ENCODE measurements around the gene SMYD1. TPM values are rescaled to one million over a fixed set of nuclear protein-coding genes. Genes with fewer than 3 reads are reported as not detected.

Gene SMYD1
- total RNA-seq, 2 experiments from 2014 or later = not detected

DNA sequence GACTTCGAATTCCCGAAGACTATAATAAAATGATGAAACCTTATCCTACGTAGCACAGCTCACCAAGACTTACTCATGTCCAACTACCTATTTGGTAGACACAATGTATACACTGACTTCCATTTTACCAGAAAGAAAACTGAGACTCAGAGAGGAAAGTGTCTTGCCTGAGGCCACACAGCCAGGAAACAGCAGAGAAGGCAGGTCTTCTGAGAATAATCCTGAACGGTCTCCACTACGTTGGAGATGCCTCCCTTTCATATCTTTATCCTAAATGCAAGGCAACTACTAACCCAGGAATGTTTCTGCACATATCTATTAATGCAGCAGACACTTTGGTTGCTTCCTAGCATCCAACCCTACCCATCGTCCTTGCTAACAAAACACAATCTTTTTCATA is 72.2 kb downstream of the SMYD1 start:
- H3K27me3 Mint-ChIP-seq = peaks cover 32% of the 10 kb centered on the region
- Histone ChIP-seq H3K27ac (ENCODE audit: low read depth in 1 of 2, low read length in 2 of 2) (no peak overlapping the region), H3K4me1 (ENCODE audit: insufficient read depth, low read length) (no peaks in the 10 kb centered on the region), H3K27me3 (ENCODE audit: control insufficient read depth in 1 of 2, insufficient read depth in 2 of 2, low read length in 2 of 2) (peaks cover 9 to 12% of the 10 kb centered on the region in 2 experiments), H3K4me3 (ENCODE audit: low read length) (no peak overlapping the region), H3K9me3 (ENCODE audit: control insufficient read depth in 1 of 2, insufficient read depth in 1 of 2, low read length in 2 of 2) (peaks cover 0 to 7% of the 10 kb centered on the region in 2 experiments), H3K36me3 (ENCODE audit: insufficient read depth, low read length) (no peaks in the 10 kb centered on the region)
- H3K4me1 Mint-ChIP-seq (ENCODE audit: low read depth) = no peaks in the 10 kb centered on the region
- TF ChIP-seq, protein P1, sequence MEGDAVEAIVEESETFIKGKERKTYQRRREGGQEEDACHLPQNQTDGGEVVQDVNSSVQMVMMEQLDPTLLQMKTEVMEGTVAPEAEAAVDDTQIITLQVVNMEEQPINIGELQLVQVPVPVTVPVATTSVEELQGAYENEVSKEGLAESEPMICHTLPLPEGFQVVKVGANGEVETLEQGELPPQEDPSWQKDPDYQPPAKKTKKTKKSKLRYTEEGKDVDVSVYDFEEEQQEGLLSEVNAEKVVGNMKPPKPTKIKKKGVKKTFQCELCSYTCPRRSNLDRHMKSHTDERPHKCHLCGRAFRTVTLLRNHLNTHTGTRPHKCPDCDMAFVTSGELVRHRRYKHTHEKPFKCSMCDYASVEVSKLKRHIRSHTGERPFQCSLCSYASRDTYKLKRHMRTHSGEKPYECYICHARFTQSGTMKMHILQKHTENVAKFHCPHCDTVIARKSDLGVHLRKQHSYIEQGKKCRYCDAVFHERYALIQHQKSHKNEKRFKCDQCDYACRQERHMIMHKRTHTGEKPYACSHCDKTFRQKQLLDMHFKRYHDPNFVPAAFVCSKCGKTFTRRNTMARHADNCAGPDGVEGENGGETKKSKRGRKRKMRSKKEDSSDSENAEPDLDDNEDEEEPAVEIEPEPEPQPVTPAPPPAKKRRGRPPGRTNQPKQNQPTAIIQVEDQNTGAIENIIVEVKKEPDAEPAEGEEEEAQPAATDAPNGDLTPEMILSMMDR (IDR thresholded peaks at IDR 0.05) = no peak
- CTCF ChIA-PET = no interaction called here
- H3K36me3 Mint-ChIP-seq (ENCODE audit: low read depth) = no peaks in the 10 kb centered on the region
- intact Hi-C loops (cut with DNase I, micrococcal nuclease) = no loop called here
- POLR2A ChIA-PET = no interaction called here
- DNase-seq = no peak
- no peak overlapping the region for H3K27ac Mint-ChIP-seq
- H3K9me3 Mint-ChIP-seq = no peaks in the 10 kb centered on the region
- H3K4me3 Mint-ChIP-seq = no peak overlapping the region
- no peak for ATAC-seq (ENCODE audit: poor library complexity)

DNA sequence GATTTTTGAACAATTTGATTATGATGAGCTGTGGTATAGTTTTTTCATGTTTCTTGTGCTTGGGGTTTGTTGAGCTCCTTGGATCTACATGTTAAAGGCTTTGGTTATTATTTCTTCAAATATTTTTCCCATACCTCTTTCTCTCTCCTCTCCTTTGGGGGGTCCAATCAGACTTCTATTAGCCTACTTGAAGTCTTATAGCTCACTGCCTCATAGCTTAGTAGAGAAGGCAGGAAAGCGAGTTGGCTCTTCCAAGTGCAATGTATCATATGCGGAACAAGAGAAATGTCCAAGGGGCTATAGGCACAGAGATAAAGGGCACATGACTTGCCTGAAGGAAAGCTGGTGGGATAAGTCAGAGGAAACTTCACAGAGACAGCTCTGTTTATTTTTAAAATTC is 74.3 kb downstream of the SMYD1 start:
- no peaks in the 10 kb centered on the region for H3K9me3 Mint-ChIP-seq
- no peak overlapping the region for H3K4me3 ChIP-seq (ENCODE audit: low read length)
- peaks cover 40% of the 10 kb centered on the region for H3K27me3 Mint-ChIP-seq
- no peaks in the 10 kb centered on the region for H3K4me1 Mint-ChIP-seq (ENCODE audit: low read depth)
- ATAC-seq (ENCODE audit: poor library complexity) = no peak
- no peak overlapping the region for H3K4me3 Mint-ChIP-seq
- no peak overlapping the region for H3K27ac ChIP-seq (ENCODE audit: low read depth in 1 of 2, low read length in 2 of 2)
- DNase-seq = no peak
- POLR2A ChIA-PET = no interaction called here
- CTCF ChIA-PET = interaction anchor here (0.9 kb wide), 1 partner anchor 18 kb away, joined by 3 read pairs; no protein-coding TSS in a partner anchor
- peaks cover 5% of the 10 kb centered on the region in 2 experiments for H3K27me3 ChIP-seq (ENCODE audit: control insufficient read depth in 1 of 2, insufficient read depth in 2 of 2, low read length in 2 of 2)
- intact Hi-C loops (cut with DNase I, micrococcal nuclease) = no loop called here
- H3K36me3 ChIP-seq (ENCODE audit: insufficient read depth, low read length) = no peaks in the 10 kb centered on the region
- H3K36me3 Mint-ChIP-seq (ENCODE audit: low read depth) = no peaks in the 10 kb centered on the region
- TF ChIP-seq, protein P1 (IDR thresholded peaks at IDR 0.05) = no peak
- peaks cover 0 to 7% of the 10 kb centered on the region in 2 experiments for H3K9me3 ChIP-seq (ENCODE audit: control insufficient read depth in 1 of 2, insufficient read depth in 1 of 2, low read length in 2 of 2)
- no peak overlapping the region for H3K27ac Mint-ChIP-seq
- H3K4me1 ChIP-seq (ENCODE audit: insufficient read depth, low read length) = no peaks in the 10 kb centered on the region

DNA sequence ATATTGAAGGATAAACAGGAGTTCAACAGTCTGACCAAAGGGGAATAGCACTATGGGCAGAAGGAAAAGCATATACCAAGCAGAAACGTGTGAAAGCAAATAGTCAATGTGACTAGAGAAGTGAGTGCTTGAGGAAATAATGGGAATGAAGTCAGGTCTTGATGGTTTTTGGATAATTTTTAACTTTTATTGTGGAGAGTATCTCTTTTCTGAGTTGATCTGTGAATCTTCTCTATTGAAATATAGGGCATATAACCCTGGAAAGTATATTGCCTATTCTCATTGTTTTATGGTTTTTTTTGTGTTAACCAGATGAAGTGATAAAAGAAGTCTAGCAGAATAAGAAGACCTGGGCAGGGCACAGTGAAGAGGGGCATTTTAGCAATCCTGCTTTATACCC is 76.6 kb downstream of the SMYD1 start:
- ChIA-PET CTCF (no interaction called here), POLR2A (no interaction called here)
- intact Hi-C loops (cut with DNase I, micrococcal nuclease) = no loop called here
- ATAC-seq (ENCODE audit: poor library complexity) = no peak
- no peaks in the 10 kb centered on the region for H3K4me1 ChIP-seq (ENCODE audit: insufficient read depth, low read length)
- Mint-ChIP-seq H3K27ac (no peak overlapping the region), H3K27me3 (peaks cover 44% of the 10 kb centered on the region), H3K4me3 (no peak overlapping the region), H3K4me1 (ENCODE audit: low read depth) (no peaks in the 10 kb centered on the region), H3K36me3 (ENCODE audit: low read depth) (no peaks in the 10 kb centered on the region), H3K9me3 (peaks cover 9% of the 10 kb centered on the region)
- H3K36me3 ChIP-seq (ENCODE audit: insufficient read depth, low read length) = no peaks in the 10 kb centered on the region
- H3K9me3 ChIP-seq (ENCODE audit: control insufficient read depth in 1 of 2, insufficient read depth in 1 of 2, low read length in 2 of 2) = peaks cover 12 to 22% of the 10 kb centered on the region in 2 experiments
- H3K27me3 ChIP-seq (ENCODE audit: control insufficient read depth in 1 of 2, insufficient read depth in 2 of 2, low read length in 2 of 2) = peaks cover 5 to 14% of the 10 kb centered on the region in 2 experiments
- DNase-seq = no peak
- no peak overlapping the region for H3K4me3 ChIP-seq (ENCODE audit: low read length)
- H3K27ac ChIP-seq (ENCODE audit: low read depth in 1 of 2, low read length in 2 of 2) = no peak overlapping the region
- TF ChIP-seq, protein P1 (IDR thresholded peaks at IDR 0.05) = no peak
